Erythroblast (primary cell): ENCODE data around the gene TRPM3.

Experiments used
- GATA1 ChIP-seq: IDR thresholded peaks from 2 replicates; pipeline ENCODE4 v1.6.1; 2011; ENCODE audit warnings: low read depth, mild to moderate bottlenecking, control low read depth, low read length, moderate library complexity
- POLR2A ChIP-seq: IDR thresholded peaks from 2 replicates; pipeline ENCODE4 v1.6.1; 2011; ENCODE audit warnings: mild to moderate bottlenecking, low read length

DNA sequence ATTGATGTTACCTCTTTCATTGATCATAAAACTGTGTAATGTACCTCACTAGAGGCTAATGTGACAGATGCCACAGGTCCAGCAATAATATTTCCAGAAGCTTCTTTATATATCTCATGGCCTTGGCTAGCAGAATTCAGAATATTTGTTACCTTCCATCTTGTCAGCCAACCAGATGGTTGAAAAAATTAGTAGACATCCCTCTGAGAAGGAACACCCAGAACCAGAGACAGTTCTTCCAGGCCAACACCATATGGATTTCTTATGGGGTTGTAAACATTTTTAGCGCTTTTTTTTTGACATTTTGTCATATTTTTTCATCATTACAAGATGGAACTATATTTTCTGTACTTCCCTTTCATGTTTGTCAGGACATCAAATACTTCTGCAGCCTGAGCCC, 428.2 kb downstream of the TRPM3 start:
- no peak for TF ChIP-seq POLR2A
- TF ChIP-seq GATA1: no peak
